Trophoblast cell (in vitro differentiated cells and primary cell): Measurements from ENCODE around the gene C1QTNF12.

Source experiments
- DNase-seq, 2 donors: peaks; one replicate each; pipeline ENCODE4 v3.0.0-alpha.2; 2016
- H2AFZ ChIP-seq: 2 replicates; pipeline ENCODE4 v1.6.1; 2013; ENCODE audit warnings: low read length, moderate library complexity, mild to moderate bottlenecking; ENCODE audit not compliant: insufficient read depth, poor library complexity
- H2AK5ac ChIP-seq: 2 replicates; pipeline ENCODE4 v1.6.1; 2013; ENCODE audit warnings: mild to moderate bottlenecking, low read length
- H2BK120ac ChIP-seq: 2 replicates; pipeline ENCODE4 v1.6.1; 2013; ENCODE audit warnings: low read length, mild to moderate bottlenecking, moderate library complexity; ENCODE audit not compliant: insufficient read depth, poor library complexity
- H2BK12ac ChIP-seq: 2 replicates; pipeline ENCODE4 v1.6.1; 2013; ENCODE audit warnings: mild to moderate bottlenecking, low read length, moderate library complexity
- H2BK5ac ChIP-seq: 2 replicates; pipeline ENCODE4 v1.6.1; 2013; ENCODE audit warnings: low read length, low read depth, moderate library complexity, mild to moderate bottlenecking; ENCODE audit not compliant: poor library complexity
- H3K14ac ChIP-seq: 2 replicates; pipeline ENCODE4 v1.6.1; 2013; ENCODE audit warnings: mild to moderate bottlenecking, low read length
- H3K18ac ChIP-seq: 2 replicates; pipeline ENCODE4 v1.6.1; 2013; ENCODE audit warnings: mild to moderate bottlenecking, low read length
- H3K23ac ChIP-seq: 2 replicates; pipeline ENCODE4 v1.6.1; 2013; ENCODE audit warnings: low read length
- H3K27ac ChIP-seq: 2 replicates; pipeline ENCODE4 v1.5.1; 2013; ENCODE audit warnings: low read depth, mild to moderate bottlenecking, inconsistent platforms, low read length, moderate library complexity
- H3K27me3 ChIP-seq: 2 replicates; pipeline ENCODE4 v1.6.1; 2013; ENCODE audit warnings: inconsistent platforms, mild to moderate bottlenecking, low read length, moderate library complexity; ENCODE audit not compliant: insufficient read depth
- H3K36me3 ChIP-seq, 2 experiments: 1 replicate in 1 of 2; 2 replicates in 1 of 2; pipeline ENCODE4 v1.6.1; 2013; ENCODE audit warnings: low read length in 2 of 2, mild to moderate bottlenecking in 2 of 2, moderate library complexity in 1 of 2; ENCODE audit not compliant: insufficient read depth in 2 of 2, control insufficient read depth in 1 of 2
- H3K4ac ChIP-seq: 2 replicates; pipeline ENCODE4 v1.6.1; 2013; ENCODE audit warnings: low read depth, mild to moderate bottlenecking, low read length, moderate library complexity
- H3K4me1 ChIP-seq, 2 experiments: 1 replicate in 1 of 2; 2 replicates in 1 of 2; pipeline ENCODE4 v1.6.1; 2013; ENCODE audit warnings: low read length in 2 of 2, mild to moderate bottlenecking in 2 of 2, moderate library complexity in 1 of 2; ENCODE audit not compliant: insufficient read depth in 2 of 2, control insufficient read depth in 1 of 2
- H3K4me2 ChIP-seq: 2 replicates; pipeline ENCODE4 v1.6.1; 2013; ENCODE audit warnings: inconsistent platforms, mild to moderate bottlenecking, low read length, moderate library complexity
- H3K4me3 ChIP-seq: 2 replicates; pipeline ENCODE4 v1.5.1; 2013; ENCODE audit warnings: mild to moderate bottlenecking, low read depth, low read length, inconsistent platforms
- H3K79me1 ChIP-seq: one replicate; pipeline ENCODE4 v1.6.1; 2013; ENCODE audit warnings: low read length
- H3K79me2 ChIP-seq: 2 replicates; pipeline ENCODE4 v1.6.1; 2013; ENCODE audit warnings: low read length, mild to moderate bottlenecking; ENCODE audit not compliant: control insufficient read depth, insufficient read depth, poor library complexity
- H3K9ac ChIP-seq: 2 replicates; pipeline ENCODE4 v1.6.1; 2013; ENCODE audit warnings: mild to moderate bottlenecking, low read length
- H3K9me3 ChIP-seq: 2 replicates; pipeline ENCODE4 v1.6.1; 2013; ENCODE audit warnings: low read depth, mild to moderate bottlenecking, control low read depth, inconsistent platforms, low read length; ENCODE audit not compliant: insufficient read depth
- H4K12ac ChIP-seq: 2 replicates; pipeline ENCODE4 v1.6.1; 2013; ENCODE audit warnings: low read depth, mild to moderate bottlenecking, low read length, moderate library complexity
- H4K8ac ChIP-seq: 2 replicates; pipeline ENCODE4 v1.6.1; 2013; ENCODE audit warnings: low read depth, mild to moderate bottlenecking, low read length, moderate library complexity
- H4K91ac ChIP-seq: one replicate; pipeline ENCODE4 v1.6.1; 2013; ENCODE audit warnings: low read depth, mild to moderate bottlenecking, low read length, moderate library complexity
- WGBS: extraction: QIAGEN DNeasy Blood & Tissue Kit; methylation state at CpG from one replicate; pipeline ENCODE4 v1.1.7; 2013; ENCODE audit warnings: missing lambda C conversion rate; ENCODE audit not compliant: insufficient read length, insufficient coverage; ENCODE audit errors: extremely low coverage; 5-methylcytosine and 5-hydroxymethylcytosine counted together

C1QTNF12 gene

DNA sequence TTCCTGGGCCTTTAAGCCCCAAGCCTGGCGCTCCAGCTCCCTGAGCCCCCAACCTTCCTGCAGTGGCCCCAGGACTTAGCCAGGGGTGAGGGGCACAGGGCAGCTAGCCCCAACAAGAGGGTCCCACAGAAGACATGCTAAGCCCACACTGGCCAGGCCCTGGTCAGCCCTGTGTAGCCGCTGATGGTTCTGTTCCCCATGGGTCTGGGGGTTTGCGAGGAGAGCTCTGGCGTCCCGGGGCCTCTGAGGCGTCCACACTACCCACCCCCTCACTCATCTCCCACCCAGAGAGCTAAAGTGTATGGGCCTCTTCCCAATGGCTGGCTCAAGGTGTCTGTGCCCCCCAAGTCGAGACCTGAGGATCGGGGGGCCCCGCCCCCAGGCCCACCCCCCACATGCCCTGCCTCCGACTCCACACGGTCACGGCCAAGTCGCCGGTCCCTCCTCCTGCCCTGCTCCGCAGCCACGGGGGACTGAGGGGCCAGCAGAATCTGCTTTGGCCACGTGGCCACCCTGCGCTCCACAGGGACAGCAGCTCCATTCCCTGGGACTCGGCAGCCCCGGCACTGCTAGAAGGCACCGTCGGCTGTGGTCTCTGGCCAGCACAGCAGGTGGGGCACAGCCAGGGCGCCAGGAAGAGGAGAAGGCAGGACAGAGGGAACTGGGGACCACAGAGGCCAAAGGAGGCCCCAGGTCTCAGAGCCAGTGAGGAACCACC is 47.9 kb downstream of the C1QTNF12 start:
- no peak overlapping the region for H3K23ac ChIP-seq
- H2BK120ac ChIP-seq, result no peak overlapping the region
- H2BK12ac ChIP-seq, result no peak overlapping the region
- no peak overlapping the region for H3K9ac ChIP-seq
- no peak overlapping the region for H3K4me2 ChIP-seq
- WGBS, result no CpG with 5 or more reads among the region's 23 CpGs
- no peak overlapping the region for H4K91ac ChIP-seq
- no peak overlapping the region for H2AFZ ChIP-seq
- no peak overlapping the region for H3K4me3 ChIP-seq
- peaks cover 0 to 3% of the 10 kb centered on the region in 2 experiments for H3K4me1 ChIP-seq
- peaks cover 14% of the 10 kb centered on the region for H3K27me3 ChIP-seq
- no peak overlapping the region for H3K18ac ChIP-seq
- H3K27ac ChIP-seq, result no peak overlapping the region
- no peak overlapping the region for H3K4ac ChIP-seq
- peaks cover 11% of the 10 kb centered on the region for H3K9me3 ChIP-seq
- H3K79me2 ChIP-seq, result no peaks in the 10 kb centered on the region
- no peak overlapping the region for H3K14ac ChIP-seq
- H2AK5ac ChIP-seq, result no peak overlapping the region
- no peak overlapping the region for H4K8ac ChIP-seq
- peaks cover 1% of the 10 kb centered on the region for H3K79me1 ChIP-seq
- DNase-seq, result no peak
- no peak overlapping the region for H2BK5ac ChIP-seq
- no peak overlapping the region for H4K12ac ChIP-seq
- H3K36me3 ChIP-seq, result no peaks in the 10 kb centered on the region

DNA sequence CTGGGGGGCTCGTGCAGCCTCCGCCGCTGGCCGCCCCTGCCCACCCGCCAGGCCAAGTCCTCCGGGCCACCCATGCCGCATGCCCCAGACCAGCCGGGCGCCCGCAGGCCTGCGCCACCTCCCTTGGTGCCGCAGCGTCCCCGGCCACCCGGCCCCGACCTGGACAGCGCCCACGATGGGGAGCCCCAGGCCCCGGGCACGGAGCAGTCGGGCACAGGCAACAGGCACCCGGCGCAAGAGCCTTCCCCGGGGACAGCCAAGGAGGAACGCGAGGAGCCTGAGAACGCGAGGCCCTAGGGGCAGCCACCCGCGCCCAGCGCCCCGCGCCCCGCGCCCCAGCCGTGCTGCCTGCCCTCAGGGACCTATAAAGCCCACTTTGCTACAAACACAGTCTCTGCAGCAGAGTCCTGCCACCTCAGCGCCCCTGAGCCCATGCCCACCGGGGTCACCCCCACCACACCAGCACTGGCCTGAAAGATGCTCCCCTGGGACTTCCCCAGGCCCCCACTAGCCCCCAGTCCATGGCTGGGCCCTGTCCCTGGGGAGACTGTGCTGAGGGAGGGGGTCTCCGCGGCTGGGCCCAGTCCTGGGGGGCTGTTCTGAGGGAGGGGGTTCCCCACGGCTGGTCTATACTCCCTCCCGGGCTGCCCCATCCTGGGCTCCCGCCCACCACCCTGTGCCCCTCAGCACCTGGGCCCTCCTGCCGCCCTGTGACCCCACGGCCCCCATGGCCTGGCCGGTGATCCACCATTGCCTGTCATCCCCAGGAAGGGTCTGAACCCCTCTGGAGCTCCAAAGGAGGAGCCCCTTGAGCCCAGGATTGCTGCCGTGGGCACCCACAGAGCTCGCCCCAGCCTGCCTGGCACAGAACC is 48.7 kb downstream of the C1QTNF12 start:
- no peak overlapping the region for H2BK5ac ChIP-seq
- no peak overlapping the region for H3K23ac ChIP-seq
- H3K4ac ChIP-seq, result no peak overlapping the region
- no peak overlapping the region for H4K12ac ChIP-seq
- whole genome bisulfite sequencing, result no CpG with 5 or more reads among the region's 48 CpGs
- no peaks in the 10 kb centered on the region for H3K36me3 ChIP-seq
- H3K27me3 ChIP-seq, result peaks cover 14% of the 10 kb centered on the region
- no peak overlapping the region for H3K4me3 ChIP-seq
- H2AFZ ChIP-seq, result no peak overlapping the region
- no peak overlapping the region for H2BK120ac ChIP-seq
- no peak overlapping the region for H2BK12ac ChIP-seq
- no peak overlapping the region for H4K8ac ChIP-seq
- H3K27ac ChIP-seq, result no peak overlapping the region
- H3K18ac ChIP-seq, result no peak overlapping the region
- peaks cover 1% of the 10 kb centered on the region for H3K79me1 ChIP-seq
- H3K9ac ChIP-seq, result no peak overlapping the region
- H3K9me3 ChIP-seq, result peaks cover 11% of the 10 kb centered on the region
- no peaks in the 10 kb centered on the region for H3K79me2 ChIP-seq
- DNase-seq, result no peak
- H3K14ac ChIP-seq, result no peak overlapping the region
- no peak overlapping the region for H4K91ac ChIP-seq
- peaks cover 0 to 3% of the 10 kb centered on the region in 2 experiments for H3K4me1 ChIP-seq
- no peak overlapping the region for H2AK5ac ChIP-seq
- H3K4me2 ChIP-seq, result no peak overlapping the region

DNA sequence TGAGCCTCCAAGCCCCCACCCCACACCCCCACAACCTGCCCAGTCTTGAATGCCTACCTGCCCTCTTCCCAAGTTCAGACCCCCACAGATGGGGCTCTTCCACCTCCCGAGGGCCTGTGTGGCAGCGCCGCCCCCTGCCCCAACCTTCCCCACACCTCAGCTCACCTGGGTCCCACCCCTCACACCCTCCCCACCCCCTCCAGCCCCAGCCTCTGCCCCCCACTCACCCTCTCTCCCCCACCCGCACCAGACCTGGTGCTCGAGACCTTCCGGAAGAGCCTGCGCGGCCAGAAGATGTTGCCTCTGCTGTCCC is 49.4 kb downstream of the C1QTNF12 start:
- H2AFZ ChIP-seq, result no peak overlapping the region
- H3K18ac ChIP-seq, result no peak overlapping the region
- no peaks in the 10 kb centered on the region for H3K36me3 ChIP-seq
- no peak overlapping the region for H2BK5ac ChIP-seq
- H3K4me1 ChIP-seq, result peaks cover 0 to 3% of the 10 kb centered on the region in 2 experiments
- WGBS, result no CpG with 5 or more reads among the region's 8 CpGs
- H2BK120ac ChIP-seq, result no peak overlapping the region
- H3K9ac ChIP-seq, result no peak overlapping the region
- no peak overlapping the region for H2AK5ac ChIP-seq
- peaks cover 11% of the 10 kb centered on the region for H3K9me3 ChIP-seq
- H3K4ac ChIP-seq, result no peak overlapping the region
- H4K8ac ChIP-seq, result no peak overlapping the region
- no peak overlapping the region for H3K4me3 ChIP-seq
- DNase-seq, result no peak
- H3K23ac ChIP-seq, result no peak overlapping the region
- no peak overlapping the region for H3K4me2 ChIP-seq
- H2BK12ac ChIP-seq, result no peak overlapping the region
- H4K91ac ChIP-seq, result no peak overlapping the region
- no peak overlapping the region for H4K12ac ChIP-seq
- H3K14ac ChIP-seq, result no peak overlapping the region
- H3K79me1 ChIP-seq, result peaks cover 1% of the 10 kb centered on the region
- H3K27ac ChIP-seq, result no peak overlapping the region
- H3K27me3 ChIP-seq, result peaks cover 14% of the 10 kb centered on the region
- no peaks in the 10 kb centered on the region for H3K79me2 ChIP-seq

DNA sequence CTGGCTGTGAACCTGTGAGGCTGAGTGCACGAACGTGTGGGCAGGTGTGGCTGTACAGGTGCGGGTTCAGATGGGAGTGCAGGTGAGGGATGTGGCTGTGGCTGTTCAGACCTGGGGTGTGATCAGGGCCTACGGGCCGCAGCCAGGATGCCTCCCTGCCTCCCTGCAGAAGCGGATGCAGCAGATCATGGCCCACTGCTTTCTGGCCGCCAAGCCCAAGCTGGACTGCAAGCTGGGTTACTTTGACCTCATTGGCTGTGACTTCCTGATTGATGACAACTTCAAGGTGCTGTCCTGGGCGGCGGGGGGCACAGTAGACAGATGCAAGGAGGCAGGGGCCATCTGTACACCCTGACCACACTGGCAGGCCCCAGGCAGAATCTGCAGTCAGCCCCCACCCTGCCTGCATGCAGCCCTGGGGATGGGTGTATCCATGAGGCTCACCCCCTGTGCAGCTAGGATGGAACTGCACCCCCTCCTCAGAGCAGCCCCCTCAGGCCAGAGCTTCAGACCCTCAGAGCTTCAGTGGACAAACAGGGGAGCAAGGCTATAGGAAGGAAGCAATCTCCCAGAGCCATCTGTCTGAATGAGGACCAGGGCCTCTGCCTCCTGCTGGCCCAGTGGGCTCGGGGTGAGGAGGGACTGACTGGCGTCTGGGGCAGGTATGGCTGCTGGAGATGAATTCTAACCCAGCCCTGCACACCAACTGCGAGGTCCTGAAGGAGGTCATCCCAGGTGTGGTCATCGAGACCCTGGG is 49.9 kb downstream of the C1QTNF12 start:
- WGBS, result no CpG with 5 or more reads among the region's 13 CpGs
- H2BK120ac ChIP-seq, result no peak overlapping the region
- no peak overlapping the region for H3K4me3 ChIP-seq
- H2BK5ac ChIP-seq, result no peak overlapping the region
- peaks cover 0 to 3% of the 10 kb centered on the region in 2 experiments for H3K4me1 ChIP-seq
- peaks cover 1% of the 10 kb centered on the region for H3K79me1 ChIP-seq
- H2AFZ ChIP-seq, result no peak overlapping the region
- H4K91ac ChIP-seq, result no peak overlapping the region
- no peak overlapping the region for H2AK5ac ChIP-seq
- peaks cover 14% of the 10 kb centered on the region for H3K9me3 ChIP-seq
- no peak overlapping the region for H2BK12ac ChIP-seq
- H3K27ac ChIP-seq, result no peak overlapping the region
- H3K4me2 ChIP-seq, result no peak overlapping the region
- no peaks in the 10 kb centered on the region for H3K36me3 ChIP-seq
- H4K12ac ChIP-seq, result no peak overlapping the region
- H3K18ac ChIP-seq, result no peak overlapping the region
- peaks cover 14% of the 10 kb centered on the region for H3K27me3 ChIP-seq
- no peak for DNase-seq
- no peaks in the 10 kb centered on the region for H3K79me2 ChIP-seq
- no peak overlapping the region for H3K9ac ChIP-seq
- no peak overlapping the region for H3K4ac ChIP-seq
- no peak overlapping the region for H4K8ac ChIP-seq
- no peak overlapping the region for H3K23ac ChIP-seq
- no peak overlapping the region for H3K14ac ChIP-seq
